ENCODE data around the gene CTBP1.

Gene CTBP1

DNA sequence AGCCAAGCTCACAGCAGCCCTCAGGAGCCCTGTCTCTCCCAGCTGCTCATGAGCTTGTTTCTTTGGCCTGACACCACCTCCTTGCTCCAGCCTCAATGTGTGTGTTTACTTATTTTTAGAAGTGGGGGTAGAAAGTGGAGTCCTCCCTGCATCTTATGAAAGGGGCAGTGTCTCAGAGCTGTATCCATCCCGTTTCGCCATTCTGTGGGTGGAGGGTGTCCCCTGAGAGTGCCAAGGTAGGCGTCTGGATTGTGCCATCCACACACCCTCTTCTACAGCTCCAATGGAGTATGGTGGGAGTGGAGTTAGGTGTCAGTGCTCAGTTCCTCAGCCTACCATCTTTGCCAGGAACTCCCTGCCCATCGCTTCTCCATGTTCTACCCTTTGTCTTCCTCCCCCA lies 84.9 kb downstream of the CTBP1 start:
- no peaks in the 10 kb centered on the region for H3F3A ChIP-seq (ENCODE audit: low read depth)
- H3K9me3 ChIP-seq (ENCODE audit: insufficient read depth, low read depth, low read length) = no peaks in the 10 kb centered on the region
- TF ChIP-seq, protein P1, sequence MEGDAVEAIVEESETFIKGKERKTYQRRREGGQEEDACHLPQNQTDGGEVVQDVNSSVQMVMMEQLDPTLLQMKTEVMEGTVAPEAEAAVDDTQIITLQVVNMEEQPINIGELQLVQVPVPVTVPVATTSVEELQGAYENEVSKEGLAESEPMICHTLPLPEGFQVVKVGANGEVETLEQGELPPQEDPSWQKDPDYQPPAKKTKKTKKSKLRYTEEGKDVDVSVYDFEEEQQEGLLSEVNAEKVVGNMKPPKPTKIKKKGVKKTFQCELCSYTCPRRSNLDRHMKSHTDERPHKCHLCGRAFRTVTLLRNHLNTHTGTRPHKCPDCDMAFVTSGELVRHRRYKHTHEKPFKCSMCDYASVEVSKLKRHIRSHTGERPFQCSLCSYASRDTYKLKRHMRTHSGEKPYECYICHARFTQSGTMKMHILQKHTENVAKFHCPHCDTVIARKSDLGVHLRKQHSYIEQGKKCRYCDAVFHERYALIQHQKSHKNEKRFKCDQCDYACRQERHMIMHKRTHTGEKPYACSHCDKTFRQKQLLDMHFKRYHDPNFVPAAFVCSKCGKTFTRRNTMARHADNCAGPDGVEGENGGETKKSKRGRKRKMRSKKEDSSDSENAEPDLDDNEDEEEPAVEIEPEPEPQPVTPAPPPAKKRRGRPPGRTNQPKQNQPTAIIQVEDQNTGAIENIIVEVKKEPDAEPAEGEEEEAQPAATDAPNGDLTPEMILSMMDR (conservative IDR thresholded peaks at IDR 0.05; ENCODE audit: low read length) = no peak
- no peak for TF ChIP-seq EZH2phosphoT487 (IDR thresholded peaks at IDR 0.05; ENCODE audit: borderline replicate concordance)
- no peaks in the 10 kb centered on the region for H3K36me3 ChIP-seq (ENCODE audit: insufficient read depth, low read length)
- H3K9me2 ChIP-seq (replicated peaks; ENCODE audit: low read depth, low read length) = no peaks in the 10 kb centered on the region
- H3K27me3 ChIP-seq (ENCODE audit: insufficient read depth, low read length, poor library complexity, severe bottlenecking) = no peaks in the 10 kb centered on the region
- H3K4me1 ChIP-seq (ENCODE audit: insufficient read depth, low read length, poor library complexity, severe bottlenecking) = peaks cover 10% of the 10 kb centered on the region
- H3K79me2 ChIP-seq (ENCODE audit: insufficient read depth, low read length) = no peaks in the 10 kb centered on the region
- H3K4me3 ChIP-seq (ENCODE audit: low read length, poor library complexity, severe bottlenecking) = no peak overlapping the region
- H2AFZ ChIP-seq (ENCODE audit: low read length) = no peak overlapping the region
- no peak overlapping the region for H3K4me2 ChIP-seq (ENCODE audit: low read depth, low read length, poor library complexity, severe bottlenecking)
- H4K20me1 ChIP-seq (ENCODE audit: insufficient read depth, low read length, poor library complexity, severe bottlenecking) = no peaks in the 10 kb centered on the region
- no peak overlapping the region for H3K9ac ChIP-seq (ENCODE audit: low read depth, low read length, poor library complexity, severe bottlenecking)
